Measurements from ENCODE around the gene CYP46A1.
A peak's percentile ranks its signal among the peaks of the same experiment; 100 is the strongest.

Gene CYP46A1

DNA sequence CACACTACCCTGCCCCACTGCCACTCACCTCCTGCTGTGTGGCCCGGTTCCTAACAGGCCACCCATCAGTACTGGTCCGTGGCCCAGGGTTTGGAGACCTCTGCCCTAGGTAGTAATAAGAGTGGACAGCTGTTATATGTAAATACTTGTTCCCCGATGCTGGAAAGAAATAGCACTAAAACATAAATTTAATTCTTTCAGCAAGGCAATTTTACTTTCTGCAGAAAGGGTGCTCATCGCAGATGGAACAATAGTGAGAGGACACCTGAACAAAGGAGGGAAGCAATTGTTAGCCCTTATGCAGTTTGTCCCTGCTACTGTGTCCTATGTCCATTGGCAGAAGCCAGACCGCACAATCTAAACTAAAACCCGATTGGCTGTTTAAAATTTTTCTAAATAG is 5.9 kb upstream of the CYP46A1 start:
- TF ChIP-seq, protein P1, sequence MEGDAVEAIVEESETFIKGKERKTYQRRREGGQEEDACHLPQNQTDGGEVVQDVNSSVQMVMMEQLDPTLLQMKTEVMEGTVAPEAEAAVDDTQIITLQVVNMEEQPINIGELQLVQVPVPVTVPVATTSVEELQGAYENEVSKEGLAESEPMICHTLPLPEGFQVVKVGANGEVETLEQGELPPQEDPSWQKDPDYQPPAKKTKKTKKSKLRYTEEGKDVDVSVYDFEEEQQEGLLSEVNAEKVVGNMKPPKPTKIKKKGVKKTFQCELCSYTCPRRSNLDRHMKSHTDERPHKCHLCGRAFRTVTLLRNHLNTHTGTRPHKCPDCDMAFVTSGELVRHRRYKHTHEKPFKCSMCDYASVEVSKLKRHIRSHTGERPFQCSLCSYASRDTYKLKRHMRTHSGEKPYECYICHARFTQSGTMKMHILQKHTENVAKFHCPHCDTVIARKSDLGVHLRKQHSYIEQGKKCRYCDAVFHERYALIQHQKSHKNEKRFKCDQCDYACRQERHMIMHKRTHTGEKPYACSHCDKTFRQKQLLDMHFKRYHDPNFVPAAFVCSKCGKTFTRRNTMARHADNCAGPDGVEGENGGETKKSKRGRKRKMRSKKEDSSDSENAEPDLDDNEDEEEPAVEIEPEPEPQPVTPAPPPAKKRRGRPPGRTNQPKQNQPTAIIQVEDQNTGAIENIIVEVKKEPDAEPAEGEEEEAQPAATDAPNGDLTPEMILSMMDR (IDR thresholded peaks at IDR 0.05; ENCODE audit: borderline replicate concordance, insufficient read depth, low read depth, low read length), result no peak
- H3K4me3 ChIP-seq (ENCODE audit: low read depth, low read length), result no peak overlapping the region

DNA sequence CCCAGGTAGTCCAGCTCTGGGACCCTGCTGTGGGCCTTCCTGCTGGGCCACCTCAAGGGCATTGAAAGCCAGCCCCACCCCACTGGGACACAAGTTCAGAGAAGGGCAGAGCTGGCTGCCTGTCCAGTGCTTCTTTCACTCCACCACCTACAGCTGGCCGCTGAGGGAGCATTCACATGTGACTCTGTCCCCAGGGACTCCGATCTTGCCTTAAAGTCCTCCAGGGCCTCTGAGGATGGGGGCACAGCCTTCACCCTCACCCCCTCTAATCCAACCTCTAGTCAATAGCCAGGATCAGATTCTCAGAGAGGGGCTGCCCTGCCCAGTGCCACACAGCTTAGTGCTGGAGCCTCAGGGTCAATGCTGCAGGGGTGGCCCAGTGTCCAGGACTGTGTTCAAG is 5.0 kb upstream of the CYP46A1 start:
- TF ChIP-seq, protein P1 (IDR thresholded peaks at IDR 0.05; ENCODE audit: borderline replicate concordance, insufficient read depth, low read depth, low read length), result no peak
- no peak overlapping the region for H3K4me3 ChIP-seq (ENCODE audit: low read depth, low read length)

DNA sequence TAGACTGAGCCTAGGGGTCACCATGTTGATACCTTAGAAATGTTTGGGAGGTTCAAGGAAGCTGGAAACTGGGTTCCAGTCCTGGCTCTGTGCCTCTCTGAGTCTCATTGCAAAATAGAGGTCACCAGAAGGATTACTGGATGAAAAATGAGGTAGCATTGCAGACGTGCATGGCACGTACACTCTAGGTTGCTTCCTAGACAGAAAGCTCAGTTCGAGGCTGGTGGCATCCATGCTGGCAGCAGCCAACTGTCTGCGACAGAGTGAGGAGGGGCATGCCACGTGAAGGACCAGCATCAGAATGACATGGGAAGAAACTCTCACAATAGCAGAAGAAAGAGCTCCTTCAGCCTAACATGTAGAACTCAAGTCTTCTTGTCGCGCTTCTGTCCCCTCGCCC is 4.6 kb upstream of the CYP46A1 start:
- TF ChIP-seq, protein P1 (IDR thresholded peaks at IDR 0.05; ENCODE audit: borderline replicate concordance, insufficient read depth, low read depth, low read length), result no peak

DNA sequence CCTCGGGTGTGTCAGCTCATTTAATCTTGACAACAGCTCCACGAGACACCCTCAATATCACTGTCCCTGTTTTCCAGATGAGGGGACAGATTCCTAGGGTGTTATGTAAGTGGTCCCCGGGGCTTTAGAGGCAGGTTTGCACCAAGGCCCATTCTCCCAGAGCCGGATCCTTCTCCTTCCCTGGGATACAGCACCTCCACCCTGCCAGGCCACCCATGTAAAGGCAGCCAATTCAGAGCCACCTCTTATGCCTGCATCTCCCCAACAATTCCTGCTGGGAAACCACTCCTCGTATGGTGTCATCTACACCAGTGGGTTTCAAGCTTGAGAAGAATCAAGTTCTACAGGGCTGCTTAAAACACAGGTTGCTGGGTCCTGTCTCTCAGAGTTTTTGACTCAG is 4.1 kb upstream of the CYP46A1 start:
- no peak overlapping the region for H3K4me3 ChIP-seq (ENCODE audit: low read depth, low read length)
- TF ChIP-seq, protein P1 (IDR thresholded peaks at IDR 0.05; ENCODE audit: borderline replicate concordance, insufficient read depth, low read depth, low read length), result no peak

More for the DNA sequence above, 4.6 kb upstream of the CYP46A1 start:
- no peak overlapping the region for H3K4me3 ChIP-seq (ENCODE audit: low read depth, low read length)

DNA sequence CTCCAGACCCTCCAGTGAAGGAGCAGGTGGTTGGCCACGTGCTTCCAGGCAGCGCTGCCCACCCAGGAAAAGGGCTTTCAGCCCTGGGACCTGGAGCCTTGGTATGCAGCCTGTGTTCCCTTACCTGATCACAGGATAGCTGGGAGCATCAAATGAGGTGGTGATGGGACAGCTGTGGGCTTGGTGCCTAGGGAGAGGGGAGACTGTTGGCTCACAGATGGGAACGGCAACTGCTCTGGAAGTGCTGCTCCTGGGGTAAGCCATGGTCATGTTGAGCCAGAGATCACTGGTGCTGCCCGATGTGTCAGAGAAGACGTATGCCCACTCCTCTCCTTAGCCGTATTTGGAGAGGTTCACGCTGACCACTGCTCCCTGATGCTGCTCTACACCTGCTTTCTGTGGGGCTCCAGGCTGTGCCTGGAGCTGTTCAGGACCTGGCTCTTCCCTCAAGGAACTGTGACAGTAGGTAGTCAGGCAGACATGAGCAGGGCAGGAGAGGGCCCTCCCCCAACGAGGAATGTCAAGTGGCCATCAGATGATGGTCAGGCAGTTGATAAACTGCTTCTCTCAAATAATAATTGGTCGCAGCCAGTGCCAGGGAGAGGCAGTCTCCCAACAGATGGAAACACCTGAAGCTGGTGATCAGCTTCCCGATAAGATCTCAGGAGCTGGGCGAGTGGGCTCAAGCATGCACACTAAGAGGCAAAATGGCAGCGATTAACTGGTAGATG is 2.8 kb upstream of the CYP46A1 start:
- TF ChIP-seq, protein P1 (IDR thresholded peaks at IDR 0.05; ENCODE audit: borderline replicate concordance, insufficient read depth, low read depth, low read length), result no peak
- no peak overlapping the region for H3K4me3 ChIP-seq (ENCODE audit: low read depth, low read length)

DNA sequence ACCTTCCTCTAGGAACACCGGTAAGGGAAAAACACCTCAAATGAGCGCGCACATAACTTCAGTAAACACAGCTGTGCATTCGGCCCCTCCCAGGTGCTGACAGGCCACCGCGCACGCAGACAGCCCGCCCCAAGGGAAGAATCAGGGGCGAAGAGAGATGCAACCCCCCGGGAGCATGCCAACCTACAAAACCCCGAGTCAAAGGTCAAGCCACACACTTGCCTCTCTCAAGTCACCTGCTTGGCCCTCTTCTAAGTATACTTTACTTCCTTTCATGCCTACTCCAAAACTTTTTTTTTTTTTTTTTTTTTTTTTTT is 2.3 kb upstream of the CYP46A1 start:
- no peak overlapping the region for H3K4me3 ChIP-seq (ENCODE audit: low read depth, low read length)
- TF ChIP-seq, protein P1 (IDR thresholded peaks at IDR 0.05; ENCODE audit: borderline replicate concordance, insufficient read depth, low read depth, low read length), result no peak

DNA sequence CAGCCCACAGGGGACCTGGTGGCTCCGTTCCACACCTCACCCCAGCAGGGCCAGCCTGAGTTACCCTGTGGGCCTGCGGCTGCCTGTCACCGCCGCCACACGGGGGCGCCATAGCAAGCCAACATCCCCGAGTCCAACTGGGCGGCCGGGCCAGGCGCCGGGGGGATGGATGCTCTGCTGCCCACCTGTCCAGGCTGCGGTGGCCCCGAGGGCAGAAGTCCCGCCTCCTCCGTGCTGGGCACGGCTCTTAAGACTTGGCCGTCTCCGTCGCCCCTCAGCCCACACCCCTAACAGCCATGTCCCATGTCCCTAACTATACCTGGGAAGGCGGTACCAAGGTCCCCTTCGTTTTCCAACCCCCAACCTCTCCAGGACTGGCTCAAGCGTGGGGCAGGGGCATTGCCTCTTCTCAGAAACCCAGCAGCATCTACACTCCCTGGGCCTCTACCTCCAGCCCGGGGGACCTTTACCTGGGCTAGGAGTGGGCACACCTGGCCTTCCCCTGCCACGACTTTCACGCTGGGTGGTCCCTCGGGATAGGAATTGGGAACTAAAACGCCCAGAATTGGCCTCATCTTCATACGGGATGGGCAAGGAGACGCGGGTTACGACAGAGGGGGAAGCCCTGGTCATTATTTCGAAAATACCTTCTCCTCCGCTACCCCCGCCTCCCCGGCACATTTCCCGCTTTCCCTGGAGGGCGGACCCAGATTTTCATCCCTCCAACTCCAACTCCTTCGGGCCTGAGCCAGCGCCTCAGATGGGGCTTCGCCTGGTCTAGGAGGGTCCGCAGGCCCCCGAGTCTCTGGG is 1.1 kb upstream of the CYP46A1 start:
- TF ChIP-seq, protein P1 (IDR thresholded peaks at IDR 0.05; ENCODE audit: borderline replicate concordance, insufficient read depth, low read depth, low read length), result peak; percentile 93
- peak overlapping the region; percentile 66 for H3K4me3 ChIP-seq (ENCODE audit: low read depth, low read length)

All from GM12875 (cell line).